NCI-H1105 treated with DMSO at 0.1 percent for 48 hours (cell line): ENCODE results near the gene ABCC1.
A peak's percentile ranks its signal among the peaks of the same experiment; 100 is the strongest.
"Not testable (repeated sequence)": the region's sequence is repeated elsewhere in the genome, so short reads cannot be mapped to it uniquely, and the experiment has no call there.

Experiments used
- DNase-seq: peaks from one replicate; lab custom pipeline; 2025; lab: John Stamatoyannopoulos, UW

ABCC1 gene

DNA sequence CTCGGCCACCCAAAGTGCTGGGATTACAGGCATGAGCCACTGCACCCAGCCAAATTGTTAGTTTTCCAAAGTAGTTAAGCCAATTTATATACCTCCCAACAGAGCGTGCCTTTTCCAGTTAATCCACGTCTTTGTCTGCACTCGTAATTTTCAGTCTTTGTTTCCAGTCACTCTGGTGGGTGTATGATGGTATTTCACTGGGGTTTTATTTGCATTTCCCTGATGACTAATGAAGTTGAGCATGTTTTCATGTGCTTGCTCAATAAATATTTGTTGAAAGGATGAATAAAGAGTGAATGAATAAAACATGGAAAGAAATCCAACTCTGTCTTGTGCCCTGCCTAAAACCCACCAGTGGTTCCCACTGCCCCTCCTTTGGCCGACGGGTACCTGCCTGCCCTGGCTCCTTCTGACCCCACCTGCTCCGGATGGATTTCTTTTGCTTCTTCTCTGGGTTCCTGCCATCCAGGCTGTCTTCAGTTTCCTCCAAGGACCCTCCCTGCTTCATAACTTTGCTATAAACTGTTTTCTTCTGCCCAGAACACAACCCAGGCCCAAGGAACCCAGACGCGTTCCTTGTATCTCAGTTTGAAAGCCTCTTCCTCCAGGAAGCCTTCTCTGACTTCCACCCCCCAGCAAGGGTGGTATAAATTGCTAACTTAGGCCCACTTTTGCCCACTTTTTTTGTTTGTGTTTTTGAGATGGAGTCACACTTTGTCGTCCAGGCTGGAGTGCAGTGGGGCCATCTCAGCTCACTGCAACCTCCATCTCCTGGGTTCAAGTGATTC is 3.0 kb upstream of the ABCC1 start:
- no peak for DNase-seq

DNA sequence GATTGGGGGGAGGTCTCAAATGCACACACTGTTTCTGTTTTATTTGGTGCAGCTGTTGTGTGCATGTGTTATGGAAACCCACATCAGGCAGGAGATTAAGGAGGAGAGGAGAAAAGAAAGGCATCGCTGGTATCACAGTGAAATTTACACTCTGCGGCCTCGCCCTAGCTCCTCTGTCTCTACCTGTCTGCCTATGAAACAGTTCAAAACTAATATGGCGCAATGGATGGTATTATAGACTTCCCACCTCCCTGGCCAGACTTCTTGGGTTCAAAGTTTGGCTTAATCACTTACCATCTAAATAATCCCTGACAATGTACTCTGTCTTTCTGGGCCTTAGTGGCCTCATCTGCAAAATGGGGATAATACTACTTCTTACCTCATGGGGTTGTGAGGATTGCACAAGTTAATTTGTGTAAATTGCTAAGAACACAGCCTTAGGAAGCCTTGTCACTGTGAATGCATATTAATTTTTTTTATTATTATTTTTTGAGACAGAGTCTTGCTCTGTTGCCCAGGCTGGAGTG is 1.4 kb upstream of the ABCC1 start:
- no peak for DNase-seq

DNA sequence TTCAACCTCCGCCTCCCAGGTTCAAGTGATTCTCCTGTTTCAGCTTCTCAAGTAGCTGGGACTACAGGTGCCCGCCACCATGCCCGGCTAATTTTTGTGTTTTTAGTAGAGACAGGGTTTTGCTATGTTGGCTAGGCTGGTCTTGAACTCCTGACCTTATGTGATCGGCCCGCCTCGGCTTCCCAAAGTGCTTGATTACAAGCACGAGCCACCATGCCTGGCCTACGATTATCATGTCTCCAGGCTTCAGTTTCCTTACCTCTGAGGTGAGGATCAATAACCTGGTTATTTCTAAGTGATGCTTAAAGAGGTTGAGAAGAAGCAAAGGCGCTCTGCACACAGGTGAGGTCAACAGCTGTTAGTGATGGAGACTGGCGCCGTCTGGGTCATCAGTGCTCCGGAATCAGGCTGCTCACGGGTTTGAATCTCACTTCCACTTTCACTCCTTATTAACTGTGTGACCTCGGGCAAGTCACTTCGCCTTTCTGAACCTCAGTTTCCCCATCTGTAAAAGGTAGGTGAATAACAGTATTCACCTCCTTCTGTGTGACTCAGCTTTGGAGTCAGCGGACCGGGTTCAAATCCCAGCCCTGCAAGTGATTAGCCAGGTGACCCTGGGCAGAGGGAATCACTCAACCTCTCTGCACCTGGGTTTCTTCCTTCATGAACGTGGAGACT is 745 bp upstream of the ABCC1 start:
- DNase-seq = no peak

DNA sequence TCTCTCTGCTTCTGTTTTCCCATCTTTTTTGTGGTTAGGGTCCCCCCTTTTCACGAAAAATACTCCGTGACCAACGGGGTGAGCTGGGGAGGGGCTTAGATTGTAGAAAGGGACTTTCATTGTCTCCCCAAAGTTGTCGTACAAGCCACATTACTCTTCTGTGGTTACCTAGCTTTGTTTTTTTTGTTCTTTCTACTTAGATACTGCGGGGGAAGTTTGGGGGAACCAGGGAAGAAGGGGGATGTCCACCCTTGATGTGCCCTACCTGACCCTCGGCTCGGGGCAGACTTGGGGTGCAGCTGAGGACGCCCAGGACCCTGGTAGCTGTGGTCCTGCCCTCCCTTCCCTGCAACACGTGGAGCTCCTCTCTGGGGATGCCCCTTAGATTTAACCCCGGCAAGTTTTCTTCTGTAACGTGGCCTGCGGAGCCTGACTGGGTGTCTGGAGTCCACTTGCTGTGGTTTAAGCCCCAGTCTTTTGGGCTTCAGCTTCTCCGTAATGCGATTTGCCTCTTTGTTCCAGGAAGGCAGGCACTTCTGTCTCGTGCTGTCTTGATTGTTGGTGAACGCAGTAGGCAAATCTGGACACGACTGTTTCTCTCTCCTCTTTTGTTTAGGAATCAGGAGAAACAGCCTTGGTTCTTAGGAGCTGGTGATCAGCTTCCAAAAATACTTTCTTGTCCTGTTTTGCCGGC is 892 bp downstream of the ABCC1 start:
- DNase-seq = peak; percentile 29

GRCh38 chr16:15950869-15951268 is 1.5 kb downstream of the ABCC1 start:
- no peak for DNase-seq

DNA sequence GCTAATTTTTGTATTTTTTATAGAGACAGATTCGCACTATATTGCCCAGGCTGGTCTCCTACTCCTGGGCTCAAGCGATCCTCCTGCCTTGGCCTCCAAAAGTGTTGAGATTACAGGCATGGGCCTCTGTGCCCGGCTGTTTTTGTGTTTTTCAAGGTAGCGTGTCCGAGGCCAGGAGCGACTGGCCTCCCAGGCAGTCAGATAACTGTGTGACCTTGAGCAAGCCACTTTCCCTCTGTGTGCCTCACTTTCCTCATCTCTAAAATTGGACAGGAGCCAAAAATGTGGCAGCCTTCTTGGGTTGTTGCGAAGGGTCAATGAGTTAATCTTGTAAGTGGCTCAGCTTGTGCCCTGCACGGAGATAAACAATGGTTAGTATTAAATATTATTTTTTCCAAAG is 2.4 kb downstream of the ABCC1 start:
- no peak for DNase-seq

DNA sequence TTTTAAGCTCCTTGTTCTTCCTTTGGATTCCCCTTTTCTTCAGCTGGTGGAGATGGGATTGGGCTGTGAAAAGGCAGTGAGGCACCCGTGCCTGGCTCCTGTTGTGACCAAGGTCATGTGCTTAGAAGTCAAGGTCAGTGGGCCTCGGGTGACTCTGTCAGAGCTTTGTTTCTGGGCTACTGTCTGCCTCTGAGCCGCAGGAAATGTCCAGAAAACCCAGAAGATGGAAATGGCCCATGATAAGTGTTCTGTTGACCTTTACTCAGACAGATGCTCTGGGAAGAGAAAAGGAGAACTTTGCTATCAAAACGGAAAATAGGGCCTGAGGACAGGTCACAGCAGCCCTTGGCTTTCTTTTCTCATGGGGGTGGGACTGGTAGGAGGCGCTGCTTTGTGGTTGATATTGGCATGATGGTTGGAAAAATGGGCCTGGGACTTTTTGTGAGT is 2.9 kb downstream of the ABCC1 start:
- no peak for DNase-seq

- DNase-seq = no peak
Observed at GRCh38 chr16:15953477-15953876, 4.1 kb downstream of the ABCC1 start.

GRCh38 chr16:15953929-15954813 is 4.8 kb downstream of the ABCC1 start:
- no peak for DNase-seq

GRCh38 chr16:15954814-15955151 is 5.4 kb downstream of the ABCC1 start:
- no peak for DNase-seq

GRCh38 chr16:15955425-15955824 is 6.0 kb downstream of the ABCC1 start:
- DNase-seq = no peak

DNA sequence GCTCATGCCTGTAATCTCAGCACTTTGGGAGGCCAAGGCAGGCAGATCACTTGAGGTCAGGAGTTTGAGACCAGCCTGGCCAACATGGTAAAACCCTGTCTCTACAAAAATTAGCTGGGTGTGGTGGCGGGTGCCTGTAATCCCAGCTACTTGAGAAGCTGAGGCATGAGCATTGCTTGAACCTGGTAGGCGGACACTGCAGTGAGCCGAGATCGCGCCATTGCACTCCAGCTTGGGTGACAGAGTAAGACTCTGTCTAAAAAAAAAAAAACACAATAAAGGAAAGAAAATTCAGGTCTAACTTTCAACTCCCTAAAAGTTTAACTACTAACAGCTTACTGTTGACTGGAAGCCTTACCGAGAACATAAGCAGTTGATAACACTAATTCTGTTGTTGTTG is 6.7 kb downstream of the ABCC1 start:
- DNase-seq = not testable (repeated sequence)

GRCh38 chr16:15958703-15959348 is 9.4 kb downstream of the ABCC1 start:
- DNase-seq = no peak

GRCh38 chr16:15960124-15960971 is 10.9 kb downstream of the ABCC1 start:
- no peak for DNase-seq

DNA sequence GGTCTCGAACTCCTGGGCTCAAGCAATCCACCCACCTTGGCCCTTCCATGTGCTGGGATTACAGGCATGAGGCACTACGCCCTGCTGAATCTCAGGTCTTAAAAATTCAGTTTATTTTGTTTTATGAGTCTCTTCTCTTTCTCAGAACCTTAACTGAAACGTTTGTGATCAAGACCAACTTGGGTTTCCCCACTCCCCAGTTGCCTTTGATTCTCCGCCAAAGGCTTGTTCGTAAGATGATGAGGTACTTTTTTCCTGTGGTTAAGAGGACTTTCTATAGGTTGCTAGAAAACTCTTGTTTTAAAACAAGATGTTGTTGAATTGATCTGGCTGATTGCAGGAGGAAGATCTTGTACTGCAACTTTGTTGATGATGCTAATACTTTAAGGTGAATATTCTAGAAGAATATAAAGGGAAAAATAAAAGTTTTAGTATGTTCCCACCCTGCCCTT is 11.7 kb downstream of the ABCC1 start:
- DNase-seq = no peak

DNA sequence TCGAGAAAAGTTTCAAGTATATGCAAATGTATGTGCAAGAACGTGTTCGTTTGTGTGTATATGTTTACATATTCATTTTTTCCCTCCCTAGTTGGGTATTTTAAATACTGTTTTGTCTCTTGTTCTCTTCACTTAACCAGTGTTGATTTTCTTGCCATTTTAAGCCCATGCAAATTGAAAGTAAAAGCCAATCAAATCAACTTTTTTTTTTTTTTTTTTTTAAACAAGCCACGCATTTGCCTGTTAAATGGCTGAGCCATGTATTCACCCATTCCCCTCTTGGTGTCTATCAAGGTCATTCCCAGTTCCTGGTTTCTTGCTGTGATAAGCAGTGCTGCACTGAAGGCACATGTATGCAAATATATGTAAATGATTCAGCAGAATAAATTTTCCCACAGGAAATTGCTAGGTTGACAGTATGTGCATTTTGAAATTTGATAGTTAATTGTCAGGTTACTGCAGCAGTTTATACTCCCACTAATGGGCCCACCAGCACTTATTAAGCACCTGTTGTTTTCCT is 12.2 kb downstream of the ABCC1 start:
- DNase-seq = no peak

GRCh38 chr16:15963307-15963910 is 14.0 kb downstream of the ABCC1 start:
- DNase-seq = no peak

- no peak for DNase-seq
Observed at GRCh38 chr16:15966420-15966819, 17.0 kb downstream of the ABCC1 start.

DNA sequence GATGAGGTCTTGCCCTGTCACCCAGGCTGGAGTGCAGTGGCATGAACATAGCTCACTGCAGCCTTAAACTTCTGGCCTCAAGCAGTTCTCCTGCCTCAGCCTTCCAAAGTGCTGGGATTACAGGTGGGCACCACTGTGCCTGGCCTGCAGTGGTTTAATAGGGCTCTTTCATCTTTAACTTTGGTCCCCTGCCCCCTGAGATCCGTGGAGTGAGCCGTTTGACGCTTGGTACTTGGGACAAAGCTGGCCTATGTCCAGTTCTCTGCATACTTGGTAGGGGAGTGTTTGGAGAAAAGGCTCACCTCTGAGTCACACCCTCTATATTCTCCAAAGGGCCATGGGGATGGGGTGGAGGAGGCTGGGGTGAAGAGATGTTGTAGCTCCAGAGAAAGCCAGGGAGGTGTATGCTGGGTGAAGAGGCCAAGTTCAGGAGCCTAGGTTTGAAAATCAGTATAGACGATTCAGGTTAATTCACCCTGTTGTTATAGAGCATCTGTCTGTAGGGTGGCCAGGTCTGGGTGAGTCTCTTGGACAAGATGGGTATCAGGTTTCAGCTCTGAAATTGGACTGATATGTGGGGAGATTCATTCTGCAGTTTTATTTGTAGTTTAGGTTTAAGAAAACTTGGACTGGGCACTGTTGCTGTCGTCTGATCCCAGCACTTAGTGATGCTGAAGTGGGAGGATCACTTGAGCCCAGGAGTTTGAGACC is 17.6 kb downstream of the ABCC1 start:
- no peak for DNase-seq
